ENCODE measurements around the gene ATP5IF1.

DNA sequence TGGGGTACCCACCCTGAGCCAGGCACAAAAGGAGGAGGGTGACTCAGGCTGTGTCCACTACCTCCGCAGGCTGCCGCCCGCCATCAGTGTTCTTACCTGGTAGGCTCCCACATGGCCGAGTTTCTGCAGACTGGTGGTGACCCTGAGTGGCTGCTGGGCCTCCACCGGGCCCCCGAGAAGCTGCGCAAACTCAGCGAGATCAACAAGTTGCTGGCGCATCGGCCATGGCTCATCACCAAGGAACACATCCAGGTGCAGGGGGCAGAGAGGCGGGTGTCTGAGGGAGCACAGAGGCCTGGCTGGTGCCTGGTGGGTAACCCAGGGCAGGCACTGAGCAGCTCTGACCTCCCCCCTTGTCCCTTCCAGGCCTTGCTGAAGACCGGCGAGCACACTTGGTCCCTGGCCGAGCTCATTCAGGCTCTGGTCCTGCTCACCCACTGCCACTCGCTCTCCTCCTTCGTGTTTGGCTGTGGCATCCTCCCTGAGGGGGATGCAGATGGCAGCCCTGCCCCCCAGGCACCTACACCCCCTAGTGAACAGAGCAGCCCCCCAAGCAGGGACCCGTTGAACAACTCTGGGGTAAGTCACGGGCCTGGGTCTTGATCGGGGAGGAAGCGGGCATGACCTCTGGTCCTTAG, 36.4 kb downstream of the ATP5IF1 start:
- no peak for TF ChIP-seq CTCF (IDR thresholded peaks at IDR 0.05)
- no peak for TF ChIP-seq POLR2A (IDR thresholded peaks at IDR 0.05)

Measured in transverse colon (tissue), 3 donors.